Measurements from ENCODE around the gene PLPPR3.

The PLPPR3 gene

DNA sequence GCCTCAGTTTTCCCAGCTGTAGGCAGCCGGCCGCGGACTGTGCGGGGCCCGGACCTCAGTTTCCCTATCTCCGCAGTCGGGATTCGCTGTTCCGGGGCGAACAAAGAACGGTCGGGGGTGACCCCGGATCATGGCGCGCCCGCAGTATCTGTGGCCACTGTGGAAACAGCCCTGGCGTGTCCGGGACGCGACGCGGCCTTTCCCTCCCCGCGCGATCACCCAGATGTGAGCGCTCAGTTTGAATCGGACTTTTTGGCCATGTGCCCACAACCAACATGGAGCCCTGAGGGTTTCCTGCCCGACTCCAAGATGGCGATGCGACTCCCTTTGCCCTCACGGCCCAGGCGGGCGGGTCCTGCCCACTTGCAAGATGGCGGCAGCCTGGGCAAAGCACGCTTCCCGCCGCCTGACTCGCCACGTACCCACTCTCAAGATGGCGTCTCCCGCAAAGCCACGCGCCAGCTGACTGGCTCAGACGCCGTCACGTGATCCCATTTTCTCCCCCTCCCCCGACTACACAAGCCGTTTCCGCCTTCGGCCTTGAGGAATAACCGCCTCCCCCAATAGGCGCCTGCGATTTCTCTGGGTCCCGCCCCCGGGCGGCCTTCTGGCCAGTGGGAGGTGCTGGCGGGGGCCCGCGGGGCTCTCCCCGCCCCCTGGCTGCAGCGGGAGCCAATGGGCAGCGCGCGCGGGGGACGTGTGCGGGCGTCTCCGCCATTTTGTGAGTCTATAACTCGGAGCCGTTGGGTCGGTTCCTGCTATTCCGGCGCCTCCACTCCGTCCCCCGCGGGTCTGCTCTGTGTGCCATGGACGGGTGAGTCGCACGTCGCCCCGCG is 24.8 kb downstream of the PLPPR3 start, which contains the start of gene PTBP1 (continued):
- TF ChIP-seq, protein P1, sequence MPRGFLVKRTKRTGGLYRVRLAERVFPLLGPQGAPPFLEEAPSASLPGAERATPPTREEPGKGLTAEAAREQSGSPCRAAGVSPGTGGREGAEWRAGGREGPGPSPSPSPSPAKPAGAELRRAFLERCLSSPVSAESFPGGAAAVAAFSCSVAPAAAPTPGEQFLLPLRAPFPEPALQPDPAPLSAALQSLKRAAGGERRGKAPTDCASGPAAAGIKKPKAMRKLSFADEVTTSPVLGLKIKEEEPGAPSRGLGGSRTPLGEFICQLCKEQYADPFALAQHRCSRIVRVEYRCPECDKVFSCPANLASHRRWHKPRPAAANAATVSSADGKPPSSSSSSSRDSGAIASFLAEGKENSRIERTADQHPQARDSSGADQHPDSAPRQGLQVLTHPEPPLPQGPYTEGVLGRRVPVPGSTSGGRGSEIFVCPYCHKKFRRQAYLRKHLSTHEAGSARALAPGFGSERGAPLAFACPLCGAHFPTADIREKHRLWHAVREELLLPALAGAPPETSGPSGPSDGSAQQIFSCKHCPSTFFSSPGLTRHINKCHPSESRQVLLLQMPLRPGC (tag by site-specific recombination; IDR thresholded peaks at IDR 0.05) = peak; percentile 51
- TF ChIP-seq ZBTB7A (tag by site-specific recombination; IDR thresholded peaks at IDR 0.05; ENCODE audit: low read depth) (peak; percentile 42; the same call in 1 of the 2 replicates), ZNF112 (tag by site-specific recombination; IDR thresholded peaks at IDR 0.05) (no peak), FEZF1 (tag by site-specific recombination; IDR thresholded peaks at IDR 0.05) (no peak), ZNF133 (tag by site-specific recombination; IDR thresholded peaks at IDR 0.05) (no peak), ZNF610 (tag by site-specific recombination; IDR thresholded peaks at IDR 0.05; ENCODE audit: borderline replicate concordance) (no peak), ZFP41 (tag by site-specific recombination; IDR thresholded peaks at IDR 0.05; ENCODE audit: borderline replicate concordance) (no peak), ZNF404 (tag by site-specific recombination; IDR thresholded peaks at IDR 0.05) (no peak), BCL11A (tag by site-specific recombination; IDR thresholded peaks at IDR 0.05; ENCODE audit: low read depth) (no peak), ZNF302 (tag by site-specific recombination; IDR thresholded peaks at IDR 0.05; ENCODE audit: low read depth) (no peak), ZNF558 (tag by site-specific recombination; IDR thresholded peaks at IDR 0.05) (no peak), REPIN1 (tag by site-specific recombination; IDR thresholded peaks at IDR 0.05; ENCODE audit: low read depth) (no peak), EGR2 (tag by site-specific recombination; IDR thresholded peaks at IDR 0.05; ENCODE audit: low read depth) (peak; percentile 77), ZNF169 (tag by site-specific recombination; IDR thresholded peaks at IDR 0.05) (no peak), ZNF670 (tag by site-specific recombination; IDR thresholded peaks at IDR 0.05; ENCODE audit: low read depth) (no peak), GLIS1 (tag by site-specific recombination; IDR thresholded peaks at IDR 0.05) (peak; percentile 49; the same call in 1 of the 2 replicates), ZNF629 (tag by site-specific recombination; IDR thresholded peaks at IDR 0.05) (peak; percentile 70), OVOL3 (tag by site-specific recombination; IDR thresholded peaks at IDR 0.05) (no peak), ZBTB17 (tag by site-specific recombination; IDR thresholded peaks at IDR 0.05) (peak; percentile 77), KLF9 (tag by site-specific recombination; IDR thresholded peaks at IDR 0.05; ENCODE audit: low read depth) (peak; percentile 68; the same call in 1 of the 2 replicates), HOXC10 (CRISPR knock-in tag; IDR thresholded peaks at IDR 0.05) (0 out of 2 replicates have a peak, but pooled peaks have one; percentile 67), MEIS1 (CRISPR knock-in tag; IDR thresholded peaks at IDR 0.05; ENCODE audit: borderline replicate concordance) (no peak)
- TF ChIP-seq, protein P2, sequence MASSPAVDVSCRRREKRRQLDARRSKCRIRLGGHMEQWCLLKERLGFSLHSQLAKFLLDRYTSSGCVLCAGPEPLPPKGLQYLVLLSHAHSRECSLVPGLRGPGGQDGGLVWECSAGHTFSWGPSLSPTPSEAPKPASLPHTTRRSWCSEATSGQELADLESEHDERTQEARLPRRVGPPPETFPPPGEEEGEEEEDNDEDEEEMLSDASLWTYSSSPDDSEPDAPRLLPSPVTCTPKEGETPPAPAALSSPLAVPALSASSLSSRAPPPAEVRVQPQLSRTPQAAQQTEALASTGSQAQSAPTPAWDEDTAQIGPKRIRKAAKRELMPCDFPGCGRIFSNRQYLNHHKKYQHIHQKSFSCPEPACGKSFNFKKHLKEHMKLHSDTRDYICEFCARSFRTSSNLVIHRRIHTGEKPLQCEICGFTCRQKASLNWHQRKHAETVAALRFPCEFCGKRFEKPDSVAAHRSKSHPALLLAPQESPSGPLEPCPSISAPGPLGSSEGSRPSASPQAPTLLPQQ (tag by site-specific recombination; IDR thresholded peaks at IDR 0.05) = peak; percentile 74
- TF ChIP-seq, protein P3, sequence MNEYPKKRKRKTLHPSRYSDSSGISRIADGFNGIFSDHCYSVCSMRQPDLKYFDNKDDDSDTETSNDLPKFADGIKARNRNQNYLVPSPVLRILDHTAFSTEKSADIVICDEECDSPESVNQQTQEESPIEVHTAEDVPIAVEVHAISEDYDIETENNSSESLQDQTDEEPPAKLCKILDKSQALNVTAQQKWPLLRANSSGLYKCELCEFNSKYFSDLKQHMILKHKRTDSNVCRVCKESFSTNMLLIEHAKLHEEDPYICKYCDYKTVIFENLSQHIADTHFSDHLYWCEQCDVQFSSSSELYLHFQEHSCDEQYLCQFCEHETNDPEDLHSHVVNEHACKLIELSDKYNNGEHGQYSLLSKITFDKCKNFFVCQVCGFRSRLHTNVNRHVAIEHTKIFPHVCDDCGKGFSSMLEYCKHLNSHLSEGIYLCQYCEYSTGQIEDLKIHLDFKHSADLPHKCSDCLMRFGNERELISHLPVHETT (tag by site-specific recombination; IDR thresholded peaks at IDR 0.05) = peak; percentile 90
- TF ChIP-seq, protein P4, sequence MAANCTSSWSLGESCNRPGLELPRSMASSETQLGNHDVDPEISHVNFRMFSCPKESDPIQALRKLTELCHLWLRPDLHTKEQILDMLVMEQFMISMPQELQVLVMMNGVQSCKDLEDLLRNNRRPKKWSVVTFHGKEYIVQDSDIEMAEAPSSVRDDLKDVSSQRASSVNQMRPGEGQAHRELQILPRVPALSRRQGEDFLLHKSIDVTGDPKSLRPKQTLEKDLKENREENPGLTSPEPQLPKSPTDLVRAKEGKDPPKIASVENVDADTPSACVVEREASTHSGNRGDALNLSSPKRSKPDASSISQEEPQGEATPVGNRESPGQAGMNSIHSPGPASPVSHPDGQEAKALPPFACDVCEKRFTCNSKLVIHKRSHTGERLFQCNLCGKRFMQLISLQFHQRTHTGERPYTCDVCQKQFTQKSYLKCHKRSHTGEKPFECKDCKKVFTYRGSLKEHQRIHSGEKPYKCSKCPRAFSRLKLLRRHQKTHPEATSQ (tag by site-specific recombination; IDR thresholded peaks at IDR 0.05) = no peak
- TF ChIP-seq, protein P5, sequence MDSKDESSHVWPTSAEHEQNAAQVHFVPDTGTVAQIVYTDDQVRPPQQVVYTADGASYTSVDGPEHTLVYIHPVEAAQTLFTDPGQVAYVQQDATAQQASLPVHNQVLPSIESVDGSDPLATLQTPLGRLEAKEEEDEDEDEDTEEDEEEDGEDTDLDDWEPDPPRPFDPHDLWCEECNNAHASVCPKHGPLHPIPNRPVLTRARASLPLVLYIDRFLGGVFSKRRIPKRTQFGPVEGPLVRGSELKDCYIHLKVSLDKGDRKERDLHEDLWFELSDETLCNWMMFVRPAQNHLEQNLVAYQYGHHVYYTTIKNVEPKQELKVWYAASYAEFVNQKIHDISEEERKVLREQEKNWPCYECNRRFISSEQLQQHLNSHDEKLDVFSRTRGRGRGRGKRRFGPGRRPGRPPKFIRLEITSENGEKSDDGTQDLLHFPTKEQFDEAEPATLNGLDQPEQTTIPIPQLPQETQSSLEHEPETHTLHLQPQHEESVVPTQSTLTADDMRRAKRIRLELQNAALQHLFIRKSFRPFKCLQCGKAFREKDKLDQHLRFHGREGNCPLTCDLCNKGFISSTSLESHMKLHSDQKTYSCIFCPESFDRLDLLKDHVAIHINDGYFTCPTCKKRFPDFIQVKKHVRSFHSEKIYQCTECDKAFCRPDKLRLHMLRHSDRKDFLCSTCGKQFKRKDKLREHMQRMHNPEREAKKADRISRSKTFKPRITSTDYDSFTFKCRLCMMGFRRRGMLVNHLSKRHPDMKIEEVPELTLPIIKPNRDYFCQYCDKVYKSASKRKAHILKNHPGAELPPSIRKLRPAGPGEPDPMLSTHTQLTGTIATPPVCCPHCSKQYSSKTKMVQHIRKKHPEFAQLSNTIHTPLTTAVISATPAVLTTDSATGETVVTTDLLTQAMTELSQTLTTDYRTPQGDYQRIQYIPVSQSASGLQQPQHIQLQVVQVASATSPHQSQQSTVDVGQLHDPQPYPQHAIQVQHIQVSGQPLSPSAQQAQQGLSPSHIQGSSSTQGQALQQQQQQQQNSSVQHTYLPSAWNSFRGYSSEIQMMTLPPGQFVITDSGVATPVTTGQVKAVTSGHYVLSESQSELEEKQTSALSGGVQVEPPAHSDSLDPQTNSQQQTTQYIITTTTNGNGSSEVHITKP (tag by site-specific recombination; IDR thresholded peaks at IDR 0.05) = peak; percentile 62; the same call in 1 of the 2 replicates
- TF ChIP-seq, protein P6, sequence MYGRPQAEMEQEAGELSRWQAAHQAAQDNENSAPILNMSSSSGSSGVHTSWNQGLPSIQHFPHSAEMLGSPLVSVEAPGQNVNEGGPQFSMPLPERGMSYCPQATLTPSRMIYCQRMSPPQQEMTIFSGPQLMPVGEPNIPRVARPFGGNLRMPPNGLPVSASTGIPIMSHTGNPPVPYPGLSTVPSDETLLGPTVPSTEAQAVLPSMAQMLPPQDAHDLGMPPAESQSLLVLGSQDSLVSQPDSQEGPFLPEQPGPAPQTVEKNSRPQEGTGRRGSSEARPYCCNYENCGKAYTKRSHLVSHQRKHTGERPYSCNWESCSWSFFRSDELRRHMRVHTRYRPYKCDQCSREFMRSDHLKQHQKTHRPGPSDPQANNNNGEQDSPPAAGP (tag by site-specific recombination; IDR thresholded peaks at IDR 0.05) = peak; percentile 70; the same call in 1 of the 2 replicates

Measured in HEK293 (cell line).